Heart left ventricle (tissue), 16 donors: ENCODE measurements around the gene B3GAT2. TPM values are rescaled to one million over a fixed set of nuclear protein-coding genes. Genes with fewer than 3 reads are reported as not detected.

ENCODE experiments used
- ATAC-seq, 4 donors: fragments of 200-7000 bp; cut with Tn5 transposase; one replicate each; pipeline ENCODE4 v1.9.1; 2020 to 2022; ENCODE audit warnings: moderate library complexity in 4 of 4, mild to moderate bottlenecking in 3 of 4, moderate number of reproducible peaks in 1 of 4
- DNase-seq, 5 donors: peaks; one replicate each; pipeline ENCODE4 v3.0.0-alpha.2; 2020
- H3K27ac ChIP-seq, 12 donors: fragments of 200-600 bp; sonication (generic) in 4 of 12; one replicate each; pipeline versions ENCODE4 v1.5.0 to v1.8.0; 2016 to 2022; ENCODE audit warnings: mild to moderate bottlenecking in 2 of 12
- H3K27me3 ChIP-seq, 9 donors: fragments of 200-600 bp; sonication (generic) in 2 of 9; one replicate each; pipeline versions ENCODE4 v1.5.1 to v1.8.0; 2016 to 2022; ENCODE audit warnings: mild to moderate bottlenecking in 3 of 9
- H3K36me3 ChIP-seq, 9 donors: fragments of 200-600 bp; sonication (generic) in 2 of 9; one replicate each; pipeline versions ENCODE4 v1.5.0 to v1.8.0; 2018 to 2022; ENCODE audit warnings: mild to moderate bottlenecking in 2 of 9
- H3K4me1 ChIP-seq, 12 donors: fragments of 200-600 bp; sonication (generic) in 4 of 12; one replicate each; pipeline versions ENCODE4 v1.5.0 to v1.8.0; 2016 to 2022; ENCODE audit warnings: mild to moderate bottlenecking in 3 of 12
- H3K4me3 ChIP-seq, 12 donors: fragments of 200-600 bp; sonication (generic) in 4 of 12; one replicate each; pipeline versions ENCODE4 v1.5.0 to v1.8.0; 2017 to 2022; ENCODE audit warnings: mild to moderate bottlenecking in 9 of 12, moderate library complexity in 4 of 12
- H3K9me3 ChIP-seq, 12 donors: fragments of 200-600 bp; sonication (generic) in 4 of 12; one replicate each; pipeline versions ENCODE4 v1.5.0 to v1.8.0; 2016 to 2022; ENCODE audit warnings: mild to moderate bottlenecking in 1 of 12
- CTCF ChIP-seq, 12 donors: fragments of 200-600 bp; sonication (generic) in 4 of 12; IDR thresholded peaks; one replicate each; pipeline versions ENCODE4 v1.5.0 to v1.8.0; 2018 to 2022; ENCODE audit warnings: antibody characterized with exemption in 12 of 12, mild to moderate bottlenecking in 5 of 12
- POLR2A ChIP-seq, 2 donors: fragments of 450-650 bp; IDR thresholded peaks; one replicate each; pipeline ENCODE4 v1.6.1; 2017; ENCODE audit warnings: antibody characterized with exemption in 2 of 2, mild to moderate bottlenecking in 2 of 2, moderate library complexity in 2 of 2
- WGBS, 4 donors: extraction: QIAGEN DNeasy Blood & Tissue Kit in 2 of 4; methylation state at CpG; one replicate each; pipeline versions ENCODE4 v1.1.5 to v1.1.7; 2013 to 2018; 5-methylcytosine and 5-hydroxymethylcytosine counted together
- intact Hi-C, 10 donors: fragments of 100-400 bp; cut with DNase I; formaldehyde crosslinking; loops; one replicate each; pipeline versions ENCODE4 v1.11.1 to v1.14.2; 2022
- polyA plus RNA-seq, 2 donors: library from polyadenylated mRNA; stranded (reverse); fragments of 200-250 nt; gene quantifications; one replicate each; pipeline ENCODE4 v1.2.3, GENCODE V29; 2013
- total RNA-seq, 9 donors: library from RNA; depleted of rRNA in 2 of 9; stranded (reverse); fragments of >200 nt in 2 of 9; fragmentation: NEBNext Ultra II Directional in 3 of 9; extraction: Animal tissue kit (Norgen Biotek cat#: 25700) in 3 of 9; gene quantifications; one replicate each; pipeline versions ENCODE4 v1.1.0 to v1.2.4, GENCODE V29; 2016 to 2023
- donor health status: ischemic (EF 13 %, LVEDD 7.1; RV severe dilation, severe dysfunction).
- donor health status: healthy with polysubstance abuse.
- donor health status: DM: no; HTN: yes; CAD: no.
- donor health status: DM: no; HTN: no; CAD: no.
- donor health status: ischemic (EF 25% LVEDD 6.9; RV normal size, moderate dysfunction).
- donor health status: ischemic (EF 25% LVEDD 5.7; RV mildly dilated, moderate dysfunction).
- donor health status: healthy.
- donor health status: DM: yes; HTN: yes; CAD: no.
- donor health status: ischemic (EF 35%, LVEDD 5.7; RV mildly dilated, moderate dysfunction).
- donor health status: nonischemic (EF 11% LVEDD 7.7; RV severe dilation, severe dysfunction).
- donor health status: DM: yes; HTN: yes; CAD: no.
- donor health status: PGD.
- donor health status: ischemic (EF 29% LVEDD 5.4; RV normal size, mild dysfunction).
- donor health status: nonischemic (EF 23%, LVEDD 6.1; RV moderate dilation, normal function).

Gene B3GAT2
- total and polyA plus RNA-seq, 11 donors: 0.04 to 0.09 (median 0.07) TPM; not detected in 5

GRCh38 chr6:70956191-70956450 is 739 bp downstream of the B3GAT2 start:
- DNase-seq: no peak
- Histone ChIP-seq H3K4me3 (peak overlapping the region; percentile 42 to 70 (median 58)), H3K27me3 (peaks cover 0 to 53% (median 30%) of the 10 kb centered on the region in 9 donors), H3K9me3 (no peaks in the 10 kb centered on the region), H3K36me3 (no peaks in the 10 kb centered on the region), H3K27ac (no peak overlapping the region), H3K4me1 (peaks cover 0 to 24% (median 18%) of the 10 kb centered on the region in 12 donors)
- WGBS, 4 donors: 0 to 2% (median 1%) methylated on average over 10 to 27 of the region's 27 CpGs
- peak in 6 of 12 donors; percentile 2 to 33 (median 14) for TF ChIP-seq CTCF (IDR thresholded peaks at IDR 0.05)
- no peak for TF ChIP-seq POLR2A (IDR thresholded peaks at IDR 0.05)
- peak in 1 of 4 donors; percentile 7 for ATAC-seq
- intact Hi-C loops: loop anchor here in 7 of 10 donors (2.0 to 10.0 kb wide), 4 partner anchors 249 to 411 kb away; no protein-coding TSS in a partner anchor

DNA sequence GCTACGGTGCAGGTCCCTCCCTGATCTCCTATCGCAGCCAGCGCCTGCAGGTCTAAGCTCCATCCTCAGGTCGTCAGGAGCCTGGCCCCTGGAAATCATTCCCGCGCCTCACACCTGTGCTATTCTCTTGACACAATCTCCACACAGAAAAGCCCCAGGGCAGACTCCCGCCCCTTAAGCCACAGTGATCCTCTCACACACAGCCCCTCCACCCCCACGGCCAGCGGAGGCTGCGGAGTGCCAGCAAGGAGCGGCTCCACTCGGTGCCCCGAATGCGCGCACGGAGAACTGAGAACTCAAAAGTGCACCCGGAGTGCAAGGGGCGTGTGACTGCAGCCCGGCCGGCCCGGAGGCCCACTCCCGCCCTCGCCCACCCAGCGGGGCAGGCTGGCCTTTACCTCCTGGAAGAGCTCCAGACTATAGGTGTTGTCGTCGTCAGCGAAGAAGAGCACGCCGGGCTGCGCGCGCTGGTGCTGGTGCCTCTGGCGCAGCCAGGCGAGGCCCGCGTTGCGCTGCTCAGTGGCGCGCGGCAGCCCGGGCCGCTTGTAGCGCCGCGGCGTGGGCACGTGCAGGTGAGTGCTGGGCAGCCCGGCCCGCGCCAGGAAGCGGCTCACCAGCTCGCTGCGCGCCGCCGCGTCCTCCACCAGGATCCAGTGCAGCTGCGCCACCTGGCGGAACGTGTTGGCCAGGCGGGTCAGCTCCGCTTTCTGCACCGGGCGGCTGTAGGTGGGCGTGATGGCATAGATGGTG is 1.2 kb downstream of the B3GAT2 start:
- intact Hi-C loops: loop anchor here in 7 of 10 donors (2.0 to 10.0 kb wide), 4 partner anchors 248 to 411 kb away; no protein-coding TSS in a partner anchor
- H3K27me3 ChIP-seq: peaks cover 0 to 53% (median 30%) of the 10 kb centered on the region in 9 donors
- WGBS, 4 donors: 1 to 7% (median 2%) methylated on average over 21 to 65 of the region's 65 CpGs

DNA sequence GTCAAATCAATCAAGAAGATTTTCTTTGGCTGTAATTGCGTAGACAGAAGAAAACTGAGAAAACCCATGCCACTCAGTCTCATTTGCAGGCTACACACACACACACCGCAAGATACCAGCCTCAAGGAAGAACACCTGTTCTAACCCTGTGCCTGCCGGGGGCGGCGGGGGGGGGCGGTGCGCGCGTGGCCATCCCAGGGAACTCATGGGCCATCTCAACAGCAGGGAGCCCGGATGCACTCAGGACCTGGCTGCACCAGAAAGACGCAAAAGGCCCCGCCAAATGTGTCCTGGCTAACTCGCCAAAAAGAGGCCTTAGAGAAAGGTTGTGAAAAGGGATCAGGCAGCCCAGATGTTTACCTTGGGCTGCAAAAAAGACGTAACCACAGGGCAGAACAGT is 2.1 kb downstream of the B3GAT2 start:
- 28 to 43% (median 31%) methylated on average over 14 of the region's 14 CpGs for WGBS, 4 donors
- Histone ChIP-seq H3K27me3 (peaks cover 0 to 53% (median 30%) of the 10 kb centered on the region in 9 donors), H3K9me3 (no peaks in the 10 kb centered on the region), H3K36me3 (no peaks in the 10 kb centered on the region), H3K27ac (no peak overlapping the region), H3K4me1 (peaks cover 0 to 24% (median 18%) of the 10 kb centered on the region in 12 donors), H3K4me3 (no peak overlapping the region)
- no peak for TF ChIP-seq POLR2A (IDR thresholded peaks at IDR 0.05)
- intact Hi-C loops: loop anchor here in 6 of 10 donors (5.0 to 10.0 kb wide), 3 partner anchors 247 to 410 kb away; no protein-coding TSS in a partner anchor
- ATAC-seq (no peak), DNase-seq (peak in 1 of 5 donors; percentile 31)

More for the DNA sequence above, 1.2 kb downstream of the B3GAT2 start:
- peak; percentile 80 to 91 (median 80) for DNase-seq
- H3K27ac ChIP-seq: no peak overlapping the region
- TF ChIP-seq CTCF (IDR thresholded peaks at IDR 0.05) (peak; percentile 72 to 93 (median 83)), POLR2A (IDR thresholded peaks at IDR 0.05) (no peak)
- H3K9me3 ChIP-seq: no peaks in the 10 kb centered on the region
- no peaks in the 10 kb centered on the region for H3K36me3 ChIP-seq
- H3K4me1 ChIP-seq: peaks cover 0 to 24% (median 18%) of the 10 kb centered on the region in 12 donors
- ATAC-seq: peak; percentile 64 to 98 (median 94)
- peak overlapping the region; percentile 42 to 70 (median 58) for H3K4me3 ChIP-seq

DNA sequence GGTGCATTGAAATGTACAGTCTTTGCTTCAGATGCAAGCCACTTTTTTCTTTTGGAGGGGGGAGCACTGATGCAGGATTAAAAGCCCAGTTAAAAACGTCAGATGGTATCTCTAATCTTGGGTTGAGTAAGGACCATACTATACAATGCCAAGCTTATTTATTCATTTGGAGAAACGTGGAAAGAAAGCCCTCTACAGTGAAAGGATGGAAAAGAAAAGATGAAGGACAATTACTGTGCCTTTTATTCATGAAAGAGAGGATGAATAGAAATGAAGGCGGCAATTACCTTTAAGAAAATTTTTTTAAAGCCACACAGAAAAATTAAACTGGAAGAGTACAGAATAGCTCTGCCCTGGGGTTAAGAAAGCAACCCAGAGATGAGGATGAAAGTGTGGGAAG is 2.7 kb downstream of the B3GAT2 start:
- H3K36me3 ChIP-seq: no peaks in the 10 kb centered on the region
- no peak for ATAC-seq
- no peak overlapping the region for H3K4me3 ChIP-seq
- no peaks in the 10 kb centered on the region for H3K9me3 ChIP-seq
- peaks cover 0 to 24% (median 18%) of the 10 kb centered on the region in 12 donors for H3K4me1 ChIP-seq
- no peak for DNase-seq
- TF ChIP-seq CTCF (IDR thresholded peaks at IDR 0.05): no peak
- TF ChIP-seq POLR2A (IDR thresholded peaks at IDR 0.05): no peak
- 50 to 58% (median 54%) methylated on average over 3 of the region's 3 CpGs for WGBS, 4 donors
- intact Hi-C loops: loop anchor here in 1 of 10 donors (10.0 kb wide), 1 partner anchor 409 kb away; no protein-coding TSS in a partner anchor
- H3K27ac ChIP-seq: no peak overlapping the region
- H3K27me3 ChIP-seq: peaks cover 0 to 53% (median 30%) of the 10 kb centered on the region in 9 donors
